HepG2 (cell line): Measurements from ENCODE around the gene RALBP1. TPM values are rescaled to one million over a fixed set of nuclear protein-coding genes. Genes with fewer than 3 reads are reported as not detected.

ENCODE experiments used
- ARID2 ChIP-seq: sonication (generic); formaldehyde crosslinking; IDR thresholded peaks from 2 replicates; pipeline ENCODE4 v1.8.1; 2022; ENCODE audit warnings: mild to moderate bottlenecking, missing genetic modification reagents, borderline replicate concordance
- ATF2 ChIP-seq: sonication (generic); formaldehyde crosslinking; IDR thresholded peaks from 2 replicates; pipeline ENCODE4 v1.4.0; 2020; ENCODE audit warnings: missing genetic modification reagents
- ATRX ChIP-seq: sonication (generic); formaldehyde crosslinking; IDR thresholded peaks from 2 replicates; pipeline ENCODE4 v1.4.0; 2020; ENCODE audit warnings: missing genetic modification reagents, borderline replicate concordance
- GLI4 ChIP-seq: sonication (generic); formaldehyde crosslinking; IDR thresholded peaks from 2 replicates; pipeline ENCODE4 v1.5.1; 2020; ENCODE audit warnings: missing genetic modification reagents, mild to moderate bottlenecking, moderate library complexity, borderline replicate concordance
- HNF4A ChIP-seq: sonication (generic); formaldehyde crosslinking; IDR thresholded peaks from 2 replicates; pipeline ENCODE4 v1.4.0; 2020; ENCODE audit warnings: missing genetic modification reagents
- ISL2 ChIP-seq: sonication (generic); formaldehyde crosslinking; IDR thresholded peaks from 2 replicates; pipeline ENCODE4 v1.5.0; 2020; ENCODE audit warnings: missing genetic modification reagents
- KLF11 ChIP-seq: IDR thresholded peaks from 2 replicates; pipeline ENCODE4 v1.6.1; 2016; ENCODE audit warnings: missing compliant biosample characterization
- MAZ ChIP-seq, 2 experiments: sonication (generic) in 1 of 2; formaldehyde crosslinking in 1 of 2; IDR thresholded peaks; 2 replicates each; pipeline versions ENCODE4 v1.5.0 to v1.6.1; 2012 to 2020; ENCODE audit warnings: low read depth in 2 of 2, mild to moderate bottlenecking in 2 of 2, borderline replicate concordance in 1 of 2, improper control_type of control experiment in 1 of 2, low read length in 1 of 2, missing genetic modification reagents in 1 of 2, moderate library complexity in 1 of 2
- MYC ChIP-seq: sonication (generic); formaldehyde crosslinking; IDR thresholded peaks from 2 replicates; pipeline ENCODE4 v1.9.0; 2021; ENCODE audit warnings: missing genetic modification reagents, borderline replicate concordance
- NR2F6 ChIP-seq, 2 experiments: IDR thresholded peaks; 2 replicates each; pipeline ENCODE4 v1.6.1; 2016; ENCODE audit warnings: antibody characterized with exemption in 1 of 2, mild to moderate bottlenecking in 1 of 2
- RBM39 ChIP-seq: fragments of 200-400 bp; formaldehyde crosslinking; IDR thresholded peaks from one replicate; pipeline ENCODE4 v1.6.1; 2018; ENCODE audit warnings: antibody characterized with exemption, mild to moderate bottlenecking, low read depth, low read length; ENCODE audit not compliant: poor library complexity, severe bottlenecking
- RORA ChIP-seq: sonication (generic); formaldehyde crosslinking; IDR thresholded peaks from 2 replicates; pipeline ENCODE4 v1.5.0; 2020; ENCODE audit warnings: mild to moderate bottlenecking, missing genetic modification reagents, moderate library complexity
- SAP130 ChIP-seq: IDR thresholded peaks from 2 replicates; pipeline ENCODE4 v1.6.1; 2016; ENCODE audit warnings: low read depth
- SMAD1 ChIP-seq: sonication (generic); formaldehyde crosslinking; IDR thresholded peaks from 2 replicates; pipeline ENCODE4 v1.4.0; 2020; ENCODE audit warnings: missing genetic modification reagents, low read depth, mild to moderate bottlenecking, borderline replicate concordance
- TAF1 ChIP-seq: sonication (generic); formaldehyde crosslinking; IDR thresholded peaks from 2 replicates; pipeline ENCODE4 v1.4.0; 2020; ENCODE audit warnings: missing genetic modification reagents
- ZNF234 ChIP-seq: sonication (generic); formaldehyde crosslinking; conservative IDR thresholded peaks from 2 replicates; pipeline ENCODE4 v1.5.1; 2020; ENCODE audit warnings: mild to moderate bottlenecking, missing genetic modification reagents
- ZNF333 ChIP-seq: sonication (generic); formaldehyde crosslinking; IDR thresholded peaks from 2 replicates; pipeline ENCODE4 v1.4.0; 2020; ENCODE audit warnings: mild to moderate bottlenecking, missing genetic modification reagents, borderline replicate concordance
- ZNF430 ChIP-seq: sonication (generic); formaldehyde crosslinking; IDR thresholded peaks from 2 replicates; pipeline ENCODE4 v1.9.0; 2021; ENCODE audit warnings: mild to moderate bottlenecking, missing genetic modification reagents
- ZNF605 ChIP-seq: sonication (generic); formaldehyde crosslinking; IDR thresholded peaks from 2 replicates; pipeline ENCODE4 v1.8.0; 2022; ENCODE audit warnings: mild to moderate bottlenecking, missing genetic modification reagents
- ZNF614 ChIP-seq: IDR thresholded peaks from 2 replicates; pipeline ENCODE4 v1.6.1; 2018; ENCODE audit warnings: missing biosample characterization, missing genetic modification reagents, inconsistent platforms, borderline replicate concordance
- ZNF775 ChIP-seq: sonication (generic); formaldehyde crosslinking; IDR thresholded peaks from 2 replicates; pipeline ENCODE4 v1.4.0; 2020; ENCODE audit warnings: missing genetic modification reagents, mild to moderate bottlenecking, moderate library complexity, borderline replicate concordance
- ZNF788 ChIP-seq: sonication (generic); formaldehyde crosslinking; IDR thresholded peaks from 2 replicates; pipeline ENCODE4 v1.5.0; 2020; ENCODE audit warnings: mild to moderate bottlenecking, missing genetic modification reagents, borderline replicate concordance
- ZNF839 ChIP-seq: sonication (generic); formaldehyde crosslinking; IDR thresholded peaks from 2 replicates; pipeline ENCODE4 v1.4.0; 2020; ENCODE audit warnings: missing genetic modification reagents, mild to moderate bottlenecking, borderline replicate concordance
- ZNF841 ChIP-seq: sonication (generic); formaldehyde crosslinking; IDR thresholded peaks from 2 replicates; pipeline ENCODE4 v1.8.1; 2023; ENCODE audit warnings: missing genetic modification reagents, borderline replicate concordance
- ZSCAN21 ChIP-seq: sonication (generic); formaldehyde crosslinking; IDR thresholded peaks from 2 replicates; pipeline ENCODE4 v1.8.0; 2022; ENCODE audit warnings: mild to moderate bottlenecking, missing genetic modification reagents, moderate library complexity, borderline replicate concordance
- polyA plus RNA-seq, 8 experiments: library from polyadenylated mRNA; depleted of rRNA in 3 of 8; stranded (reverse) in 7 of 8; unstranded in 1 of 8; fragments of >200 nt; fragmentation: Illumina TruSeq in 4 of 8; extraction: Trizol in 4 of 8; gene quantifications; 2 replicates each; pipeline versions ENCODE4 v1.2.1 to v1.2.3, GENCODE V29; 2011 to 2016; ENCODE audit warnings: low read depth in 4 of 8, missing spikeins in 1 of 8, mixed read lengths in 1 of 8; ENCODE audit not compliant: insufficient read depth in 1 of 8
- total RNA-seq, 5 experiments: library from RNA; depleted of rRNA; stranded (reverse); fragments of >200 nt; fragmentation: Illumina TruSeq; extraction: Trizol; gene quantifications; 2 replicates each; pipeline ENCODE4 v1.2.3, GENCODE V29; 2016; ENCODE audit warnings: low read depth in 1 of 5
- TF ChIP-seq, protein P1 (sequence below): sonication (generic); formaldehyde crosslinking; IDR thresholded peaks from 2 replicates; pipeline ENCODE4 v1.5.0; 2020; ENCODE audit warnings: mild to moderate bottlenecking, missing genetic modification reagents, borderline replicate concordance

Gene RALBP1
- total and polyA plus RNA-seq, 2 of the 13 experiments (the other 11 are each of a cell fraction or from before 2014, with no cell fraction given): 24.5 to 33.1 TPM

- peak; percentile 19 for TF ChIP-seq RBM39
- TF ChIP-seq ZSCAN21 (CRISPR knock-in tag): 0 out of 2 replicates have a peak, but pooled peaks have one; percentile 22
- TF ChIP-seq MAZ (IDR thresholded peaks at IDR 0.05; ENCODE audit: borderline replicate concordance, low read depth, low read length): peak; percentile 15; the same call in 1 of the 2 replicates
- TF ChIP-seq MAZ (CRISPR knock-in tag; IDR thresholded peaks at IDR 0.05; ENCODE audit: low read depth): peak; percentile 90
- TF ChIP-seq ZNF605 (CRISPR knock-in tag): peak; percentile 99
- peak; percentile 40; the same call in 1 of the 2 replicates for TF ChIP-seq MYC
- no peak for TF ChIP-seq ZNF234 (CRISPR knock-in tag)
- TF ChIP-seq SAP130 (CRISPR knock-in tag): peak; percentile 69
- TF ChIP-seq, protein P1, sequence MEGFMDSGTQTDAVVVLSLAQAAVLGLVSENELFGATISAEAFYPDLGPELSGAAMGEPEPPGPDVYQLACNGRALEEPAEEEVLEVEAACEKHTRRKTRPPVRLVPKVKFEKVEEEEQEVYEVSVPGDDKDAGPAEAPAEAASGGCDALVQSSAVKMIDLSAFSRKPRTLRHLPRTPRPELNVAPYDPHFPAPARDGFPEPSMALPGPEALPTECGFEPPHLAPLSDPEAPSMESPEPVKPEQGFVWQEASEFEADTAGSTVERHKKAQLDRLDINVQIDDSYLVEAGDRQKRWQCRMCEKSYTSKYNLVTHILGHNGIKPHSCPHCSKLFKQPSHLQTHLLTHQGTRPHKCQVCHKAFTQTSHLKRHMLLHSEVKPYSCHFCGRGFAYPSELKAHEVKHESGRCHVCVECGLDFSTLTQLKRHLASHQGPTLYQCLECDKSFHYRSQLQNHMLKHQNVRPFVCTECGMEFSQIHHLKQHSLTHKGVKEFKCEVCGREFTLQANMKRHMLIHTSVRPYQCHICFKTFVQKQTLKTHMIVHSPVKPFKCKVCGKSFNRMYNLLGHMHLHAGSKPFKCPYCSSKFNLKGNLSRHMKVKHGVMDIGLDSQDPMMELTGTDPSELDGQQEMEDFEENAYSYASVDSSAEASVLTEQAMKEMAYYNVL (CRISPR knock-in tag): no peak
- 0 out of 2 replicates have a peak, but pooled peaks have one; percentile 29 for TF ChIP-seq ZNF839 (CRISPR knock-in tag)
- 0 out of 2 replicates have a peak, but pooled peaks have one; percentile 29 for TF ChIP-seq ARID2 (CRISPR knock-in tag)
- TF ChIP-seq ZNF788 (CRISPR knock-in tag): peak; percentile 88
- TF ChIP-seq TAF1 (CRISPR knock-in tag): peak; percentile 85
- TF ChIP-seq ZNF614 (CRISPR knock-in tag): peak; percentile 48; the same call in 1 of the 2 replicates
- TF ChIP-seq ZNF430: peak; percentile 95
- TF ChIP-seq SMAD1: 0 out of 2 replicates have a peak, but pooled peaks have one; percentile 76
- 0 out of 2 replicates have a peak, but pooled peaks have one; percentile 19 for TF ChIP-seq GLI4 (CRISPR knock-in tag)
- TF ChIP-seq ZNF775: no peak
- 0 out of 2 replicates have a peak, but pooled peaks have one; percentile 3 for TF ChIP-seq HNF4A (CRISPR knock-in tag)
- TF ChIP-seq RORA (CRISPR knock-in tag): no peak
- TF ChIP-seq ATF2 (CRISPR knock-in tag): peak; percentile 24; the same call in 1 of the 2 replicates
- no peak for TF ChIP-seq ATRX (CRISPR knock-in tag)
- TF ChIP-seq ZNF333 (CRISPR knock-in tag): 0 out of 2 replicates have a peak, but pooled peaks have one; percentile 36
- TF ChIP-seq ZNF841 (CRISPR knock-in tag): no peak
- no peak; the same call in 1 of the 2 replicates for TF ChIP-seq ISL2 (CRISPR knock-in tag)
- peak; percentile 68; the same call in 1 of the 2 replicates for TF ChIP-seq KLF11 (CRISPR knock-in tag)
- peak; percentile 14; the same call in 1 of the 2 replicates for TF ChIP-seq NR2F6 (IDR thresholded peaks at IDR 0.05)
- TF ChIP-seq NR2F6 (CRISPR knock-in tag; IDR thresholded peaks at IDR 0.05): no peak; the same call in 1 of the 2 replicates
Observed at GRCh38 chr18:9474983-9475642, at the start of gene RALBP1 (continued).
